NCI-H2081 (cell line): ENCODE data around the gene CSDE1.

Experiments
- DNase-seq, 2 experiments: peaks; one replicate each; lab custom pipeline; 2025; lab: John Stamatoyannopoulos, UW

The CSDE1 gene

GRCh38 chr1:114701931-114702330 lies 55.9 kb downstream of the CSDE1 start:
- no peak for DNase-seq

- DNase-seq: no peak
These were observed 57.7 kb downstream of the CSDE1 start for GRCh38 chr1:114700036-114700600.

GRCh38 chr1:114696810-114697209 lies 61.0 kb downstream of the CSDE1 start:
- DNase-seq: no peak

GRCh38 chr1:114695430-114696058 lies 62.2 kb downstream of the CSDE1 start, which contains the start of gene AMPD1:
TSS of gene AMPD1 (minus strand) at chr1:114695546. CDS start at chr1:114695471, 75 bp downstream.
- DNase-seq: no peak

GRCh38 chr1:114694540-114695310 lies 63.1 kb downstream of the CSDE1 start:
- no peak for DNase-seq

GRCh38 chr1:114692947-114693346 lies 64.8 kb downstream of the CSDE1 start:
- no peak for DNase-seq

- DNase-seq: no peak
These were observed 66.7 kb downstream of the CSDE1 start for GRCh38 chr1:114691061-114691460.

- no peak for DNase-seq
These were observed 67.6 kb downstream of the CSDE1 start for GRCh38 chr1:114690148-114690547.

GRCh38 chr1:114688526-114688925 lies 69.3 kb downstream of the CSDE1 start:
- DNase-seq: no peak

- no peak for DNase-seq
These were observed 71.9 kb downstream of the CSDE1 start for GRCh38 chr1:114685851-114686250.

GRCh38 chr1:114677691-114678090 lies 80.1 kb downstream of the CSDE1 start:
- no peak for DNase-seq

GRCh38 chr1:114676115-114676514 lies 81.7 kb downstream of the CSDE1 start:
- no peak for DNase-seq

- DNase-seq: no peak
These were observed 85.9 kb downstream of the CSDE1 start for GRCh38 chr1:114671939-114672275.

- DNase-seq: no peak
These were observed 86.5 kb downstream of the CSDE1 start for GRCh38 chr1:114671011-114671938.

- DNase-seq: peak; percentile 47 to 57
These were observed 87.4 kb downstream of the CSDE1 start for GRCh38 chr1:114670083-114671010.

- no peak for DNase-seq
These were observed 88.2 kb downstream of the CSDE1 start, which contains the start of gene DENND2C for GRCh38 chr1:114669562-114670082. TSS of gene DENND2C (minus strand) at chr1:114670049. CDS start at chr1:114625984, 44,065 bp downstream.

GRCh38 chr1:114668784-114669561 lies 88.8 kb downstream of the CSDE1 start:
- DNase-seq: no peak

- no peak for DNase-seq
These were observed 89.4 kb downstream of the CSDE1 start for GRCh38 chr1:114668373-114668772.

- DNase-seq: no peak
These were observed 90.8 kb downstream of the CSDE1 start for GRCh38 chr1:114666954-114667353.
